HPDE6-E6E7 (cell line): ENCODE results near the gene APP.
A peak's percentile ranks its signal among the peaks of the same experiment; 100 is the strongest.

Experiments
- DNase-seq: peaks from one replicate; pipeline ENCODE4 v3.0.0; 2011; ENCODE audit warnings: missing footprints; ENCODE audit errors: extremely low spot score

The APP gene

GRCh38 chr21:25977068-25977611 is 193.4 kb downstream of the APP start:
- no peak for DNase-seq

DNA sequence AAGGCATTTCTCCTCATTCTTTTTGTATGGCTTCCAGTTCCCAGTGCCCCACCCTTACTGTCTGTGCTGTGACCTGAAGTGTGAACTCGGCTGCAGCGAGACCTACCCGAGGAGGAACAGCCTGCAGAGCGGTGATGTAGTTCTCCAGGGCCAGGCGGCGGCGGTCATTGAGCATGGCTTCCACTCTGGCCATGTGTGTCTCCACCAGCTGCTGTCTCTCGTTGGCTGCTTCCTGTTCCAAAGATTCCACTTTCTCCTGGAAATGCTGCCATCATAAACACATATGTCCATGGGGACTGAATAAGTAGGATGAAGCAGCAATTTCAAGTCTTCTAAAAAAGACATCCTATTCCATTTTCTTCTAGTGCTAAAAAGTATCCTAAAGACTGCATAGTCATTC is 195.6 kb downstream of the APP start:
- no peak for DNase-seq

- DNase-seq, result no peak
Observed at GRCh38 chr21:25970254-25970930, 200.2 kb downstream of the APP start.

GRCh38 chr21:25967901-25968438 is 202.6 kb downstream of the APP start:
- DNase-seq, result no peak

DNA sequence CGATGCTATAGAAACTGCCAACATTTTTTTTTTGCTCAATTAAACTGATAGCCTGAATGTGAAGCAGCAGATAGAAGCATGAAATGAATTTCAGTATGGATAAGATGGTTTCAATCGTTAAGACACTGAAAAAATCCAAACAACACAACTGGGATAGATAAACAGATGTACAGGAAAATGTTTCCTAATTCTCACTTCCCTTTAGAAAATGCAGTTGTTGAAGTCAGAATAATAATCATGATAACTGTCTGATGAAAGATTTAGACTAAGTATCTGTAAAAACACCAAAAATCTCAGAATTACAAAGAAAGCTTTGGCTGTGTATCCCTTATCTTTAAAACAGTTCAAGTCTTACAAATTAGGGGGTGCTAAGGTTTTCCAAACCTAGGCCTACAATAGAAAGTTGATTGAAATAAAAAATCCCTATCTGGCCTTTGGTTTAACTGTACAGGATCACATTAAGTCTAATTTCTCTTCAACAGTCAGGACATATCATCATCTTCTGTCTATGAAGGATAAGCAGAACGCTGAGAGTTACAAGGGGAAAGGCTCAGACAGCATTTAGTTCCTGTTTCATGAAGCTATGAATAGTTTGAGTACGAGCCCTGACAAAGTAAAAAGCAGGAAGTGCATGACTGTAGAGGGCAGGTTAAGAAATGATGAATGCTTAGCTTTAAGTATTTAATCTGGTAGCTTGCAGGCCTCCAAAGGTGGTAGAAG is 203.2 kb downstream of the APP start:
- DNase-seq, result no peak

GRCh38 chr21:25965951-25966707 is 204.4 kb downstream of the APP start:
- no peak for DNase-seq

DNA sequence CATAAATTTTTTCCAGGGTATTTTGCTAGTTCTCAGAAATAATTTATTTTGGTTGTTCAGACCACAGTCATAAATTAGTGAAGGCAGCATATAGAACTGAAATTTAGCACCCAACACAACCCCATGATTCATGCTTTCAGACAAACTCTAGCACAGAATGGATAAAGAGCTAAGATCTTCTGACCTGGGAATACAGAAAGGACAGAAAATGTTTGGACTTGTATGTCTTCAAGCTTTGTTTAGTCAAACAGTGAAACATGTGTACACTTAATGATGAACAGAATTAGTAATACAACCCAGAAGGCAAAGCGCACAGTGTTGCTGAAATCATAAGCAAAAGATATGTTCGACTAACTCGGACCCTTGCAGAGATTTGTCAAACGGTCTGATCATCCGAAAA is 205.6 kb downstream of the APP start:
- no peak for DNase-seq

DNA sequence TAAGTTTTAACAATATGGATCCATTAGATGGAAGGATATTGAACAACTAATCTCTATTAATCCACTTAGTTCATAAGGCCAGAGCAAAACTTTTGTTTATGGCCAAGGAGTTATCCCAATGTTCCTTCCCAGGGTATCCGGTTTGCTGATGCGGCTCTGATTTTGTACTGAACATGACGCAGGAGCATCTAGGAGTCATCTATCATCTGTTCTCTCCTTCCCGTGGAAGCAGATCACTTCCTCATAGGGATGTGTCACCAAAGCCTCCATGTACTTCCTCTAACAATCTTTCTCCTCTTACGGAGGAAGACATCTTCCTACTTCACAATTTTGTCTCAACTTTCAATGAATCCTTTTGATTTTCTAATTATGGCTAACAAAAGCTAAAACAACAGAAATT is 206.6 kb downstream of the APP start:
- peak; percentile 35 for DNase-seq

DNA sequence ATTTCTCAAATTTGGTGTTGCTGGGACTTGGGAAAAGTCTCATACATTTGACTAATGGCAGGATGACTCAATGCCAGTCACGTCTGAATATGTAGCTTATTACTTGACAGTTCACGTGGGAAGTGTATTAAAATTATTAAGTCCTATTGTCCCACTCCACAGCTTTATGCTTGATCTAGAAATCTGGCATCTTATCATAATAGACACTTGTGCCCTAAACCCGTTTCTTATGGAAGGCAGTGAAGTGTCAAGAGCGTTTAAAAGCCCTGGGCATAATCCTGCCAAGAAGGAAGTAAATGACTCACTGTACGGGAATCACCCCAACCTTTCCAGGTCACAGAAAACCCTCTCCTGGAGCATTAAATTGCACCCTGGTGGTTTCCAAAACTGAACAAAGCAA is 207.4 kb downstream of the APP start:
- peak; percentile 69 for DNase-seq

- DNase-seq, result no peak
Observed at GRCh38 chr21:25961042-25961441, 209.5 kb downstream of the APP start.

DNA sequence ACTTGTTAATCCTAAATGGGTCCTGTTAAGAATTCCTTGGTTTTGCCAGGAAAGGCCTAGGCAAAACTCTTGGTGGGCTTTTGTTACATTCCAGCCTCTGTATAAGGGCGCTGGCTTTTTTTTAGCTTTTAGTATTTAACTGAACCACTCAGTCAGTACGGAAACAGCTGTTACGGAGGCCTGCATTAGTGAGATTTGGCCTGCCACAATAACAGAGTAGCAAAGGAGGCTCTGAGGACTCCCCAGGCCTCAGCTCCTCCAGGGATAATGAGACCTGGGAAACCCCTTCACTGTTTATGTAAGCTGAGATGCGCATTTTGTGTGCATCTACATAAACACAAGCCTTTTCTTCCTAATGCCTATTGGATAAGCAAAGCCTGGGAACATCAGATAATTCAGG is 210.2 kb downstream of the APP start:
- no peak for DNase-seq

GRCh38 chr21:25959799-25960198 is 210.8 kb downstream of the APP start:
- DNase-seq, result no peak

DNA sequence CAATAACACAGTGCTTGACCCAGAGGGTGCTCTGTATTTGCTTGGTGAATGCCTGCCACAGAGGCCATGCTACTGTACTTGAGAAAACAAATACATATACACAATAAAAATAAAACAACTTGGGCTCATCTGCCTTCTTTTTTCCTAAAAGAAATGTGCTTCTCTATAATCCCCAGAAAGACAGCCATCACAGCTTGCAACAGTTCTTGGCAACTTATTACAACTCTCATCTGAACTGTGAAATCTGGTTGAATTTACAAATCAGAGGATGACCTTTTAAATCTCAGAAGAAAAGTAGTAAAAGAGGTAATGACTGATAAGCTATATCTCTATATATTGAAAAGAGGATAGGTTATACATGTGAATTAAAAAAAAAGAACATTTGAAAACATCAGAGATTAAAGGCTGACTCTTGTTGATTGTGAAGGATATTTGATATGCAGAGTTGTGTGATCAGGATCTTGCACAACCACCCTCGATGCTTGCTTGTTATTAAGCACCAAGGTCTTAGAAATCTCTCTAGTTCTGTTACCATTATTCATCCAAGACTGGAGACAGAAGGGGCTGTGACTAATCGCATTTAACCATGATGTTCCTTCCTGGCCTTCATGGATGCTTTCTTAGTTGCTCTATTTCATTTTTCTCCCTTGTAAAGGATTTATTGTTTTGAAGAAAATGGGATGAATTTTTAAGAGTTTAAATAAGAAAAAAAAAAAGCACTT is 213.4 kb downstream of the APP start:
- no peak for DNase-seq

GRCh38 chr21:25955646-25956045 is 214.9 kb downstream of the APP start:
- DNase-seq, result no peak

DNA sequence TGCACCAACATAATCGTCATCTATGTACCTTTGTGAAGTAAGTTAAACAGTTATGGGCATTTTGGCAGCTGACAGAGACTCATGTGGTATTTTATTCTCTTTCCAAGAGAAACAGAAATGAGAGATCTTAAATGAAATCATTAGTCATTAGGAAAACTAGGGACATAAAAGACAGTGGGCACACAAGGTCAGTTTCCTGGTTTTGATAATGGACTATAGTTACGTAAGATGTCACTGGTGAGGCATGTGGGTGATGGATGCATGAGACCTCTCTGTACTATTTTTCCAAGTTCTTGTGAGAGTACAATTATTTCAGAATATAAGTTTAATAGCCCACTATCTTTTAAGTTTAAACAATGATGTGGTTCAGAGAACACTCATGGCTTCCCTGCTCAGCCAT is 216.9 kb downstream of the APP start:
- no peak for DNase-seq

GRCh38 chr21:25953196-25953595 is 217.4 kb downstream of the APP start:
- DNase-seq, result no peak

GRCh38 chr21:25952306-25952705 is 218.3 kb downstream of the APP start:
- no peak for DNase-seq

DNA sequence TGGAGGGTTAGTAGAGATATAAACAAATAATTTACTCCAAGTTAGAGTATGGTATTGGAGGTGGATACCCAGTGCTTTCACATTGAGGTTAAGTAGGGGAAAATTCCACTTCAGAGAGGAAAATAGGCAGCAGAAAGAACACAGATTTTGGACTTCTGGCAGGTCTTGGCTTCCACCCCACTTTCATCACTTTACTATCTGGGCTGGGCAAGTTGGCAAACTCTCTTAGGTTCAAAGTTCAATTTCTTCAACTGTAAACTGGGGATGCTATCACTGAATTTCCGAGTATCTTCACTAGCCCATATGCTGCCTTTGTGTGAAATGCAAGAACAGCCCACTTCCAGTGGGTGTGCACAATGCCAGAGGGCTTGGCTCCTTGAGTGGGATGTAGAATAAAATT is 220.9 kb downstream of the APP start:
- DNase-seq, result no peak

- no peak for DNase-seq
Observed at GRCh38 chr21:25944672-25945213, 225.8 kb downstream of the APP start.

DNA sequence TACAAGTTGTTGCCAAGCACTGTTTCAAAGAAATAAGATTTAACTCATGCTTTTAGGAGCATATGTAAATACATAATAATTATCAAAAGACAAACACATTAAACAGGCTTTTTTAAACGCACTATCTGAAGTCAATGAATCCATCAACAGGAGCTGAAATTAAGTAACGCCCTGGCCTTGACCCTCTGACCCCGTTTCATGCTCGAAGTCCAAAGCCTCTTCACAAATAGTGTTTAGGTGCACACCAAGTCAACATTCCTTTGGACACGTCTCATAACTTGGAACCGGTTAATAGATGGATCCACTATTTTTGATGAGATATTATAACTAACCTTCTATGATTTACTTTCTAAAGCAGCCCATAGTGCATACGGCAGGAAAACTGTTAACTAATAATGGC is 226.5 kb downstream of the APP start:
- DNase-seq, result no peak

DNA sequence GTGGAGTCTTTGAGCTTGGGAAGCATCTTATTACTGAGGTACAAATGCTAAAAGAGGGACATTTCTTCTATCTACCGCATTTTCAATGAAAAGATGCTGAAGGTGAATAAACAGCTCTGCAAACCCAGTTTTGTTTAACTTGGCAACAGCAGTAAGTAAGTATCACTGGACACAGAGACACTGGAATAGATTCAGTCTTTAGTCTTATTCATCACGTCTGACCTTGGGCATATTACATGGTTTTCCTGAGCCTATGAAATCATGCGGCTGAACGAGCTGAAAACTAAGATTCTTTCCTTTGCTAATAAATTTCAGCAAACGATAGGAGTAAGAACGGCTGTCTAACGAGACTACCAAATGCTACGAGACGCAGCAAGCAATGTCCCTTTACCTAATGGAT is 228.4 kb downstream of the APP start:
- no peak for DNase-seq
